Measurements from ENCODE around the gene TTLL12. TPM values are rescaled to one million over a fixed set of nuclear protein-coding genes. Genes with fewer than 3 reads are reported as not detected.
A peak's percentile ranks its signal among the peaks of the same experiment; 100 is the strongest.

Gene TTLL12
- total RNA-seq, 1 donor from 2014 or later = 15.1 TPM

- H3K4me3 Mint-ChIP-seq (ENCODE audit: unreplicated experiment) = no peak overlapping the region
- no peak for TF ChIP-seq CTCF (IDR thresholded peaks at IDR 0.05; ENCODE audit: unreplicated experiment)
- H3K27ac Mint-ChIP-seq (ENCODE audit: unreplicated experiment) = no peak overlapping the region
- H3K9me3 Mint-ChIP-seq (ENCODE audit: unreplicated experiment) = no peaks in the 10 kb centered on the region
- peaks cover 2% of the 10 kb centered on the region for H3K27me3 Mint-ChIP-seq (ENCODE audit: unreplicated experiment)
- H3K36me3 Mint-ChIP-seq (ENCODE audit: low read depth, unreplicated experiment) = peaks cover 4% of the 10 kb centered on the region
- no peaks in the 10 kb centered on the region for H3K4me1 Mint-ChIP-seq (ENCODE audit: unreplicated experiment)
- no peak for DNase-seq (ENCODE audit: low spot score)
Measured at GRCh38 chr22:43197271-43197941, 10.5 kb upstream of the TTLL12 start.

- H3K9me3 Mint-ChIP-seq (ENCODE audit: unreplicated experiment) = no peaks in the 10 kb centered on the region
- H3K27ac Mint-ChIP-seq (ENCODE audit: unreplicated experiment) = no peak overlapping the region
- no peak for TF ChIP-seq CTCF (IDR thresholded peaks at IDR 0.05; ENCODE audit: unreplicated experiment)
- H3K27me3 Mint-ChIP-seq (ENCODE audit: unreplicated experiment) = peaks cover 4% of the 10 kb centered on the region
- no peaks in the 10 kb centered on the region for H3K36me3 Mint-ChIP-seq (ENCODE audit: low read depth, unreplicated experiment)
- H3K4me1 Mint-ChIP-seq (ENCODE audit: unreplicated experiment) = peaks cover 4% of the 10 kb centered on the region
- no peak for DNase-seq (ENCODE audit: low spot score)
- H3K4me3 Mint-ChIP-seq (ENCODE audit: unreplicated experiment) = no peak overlapping the region
Measured at GRCh38 chr22:43191831-43192230, 4.9 kb upstream of the TTLL12 start.

GRCh38 chr22:43188829-43189545 lies 2.1 kb upstream of the TTLL12 start:
- Mint-ChIP-seq H3K4me1 (ENCODE audit: unreplicated experiment) (peaks cover 8% of the 10 kb centered on the region), H3K27me3 (ENCODE audit: unreplicated experiment) (peaks cover 4% of the 10 kb centered on the region), H3K4me3 (ENCODE audit: unreplicated experiment) (no peak overlapping the region), H3K9me3 (ENCODE audit: unreplicated experiment) (no peaks in the 10 kb centered on the region), H3K27ac (ENCODE audit: unreplicated experiment) (no peak overlapping the region), H3K36me3 (ENCODE audit: low read depth, unreplicated experiment) (no peaks in the 10 kb centered on the region)
- DNase-seq (ENCODE audit: low spot score) = no peak
- TF ChIP-seq CTCF (IDR thresholded peaks at IDR 0.05; ENCODE audit: unreplicated experiment) = no peak

- Mint-ChIP-seq H3K36me3 (ENCODE audit: low read depth, unreplicated experiment) (no peaks in the 10 kb centered on the region), H3K27me3 (ENCODE audit: unreplicated experiment) (peaks cover 4% of the 10 kb centered on the region), H3K4me3 (ENCODE audit: unreplicated experiment) (peak overlapping the region; percentile 81), H3K9me3 (ENCODE audit: unreplicated experiment) (no peaks in the 10 kb centered on the region), H3K4me1 (ENCODE audit: unreplicated experiment) (peaks cover 11% of the 10 kb centered on the region), H3K27ac (ENCODE audit: unreplicated experiment) (peak overlapping the region; percentile 82)
- peak; percentile 70 for TF ChIP-seq CTCF (IDR thresholded peaks at IDR 0.05; ENCODE audit: unreplicated experiment)
- peak; percentile 98 for DNase-seq (ENCODE audit: low spot score)
Measured at GRCh38 chr22:43187171-43188099, 501 bp upstream of the TTLL12 start.

All from endothelial cell (in vitro differentiated cells).